Testis (tissue), 2 donors: ENCODE data around the gene CORIN.

ENCODE experiments used
- POLR2A ChIP-seq: fragments of 450-650 bp; IDR thresholded peaks from one replicate; pipeline ENCODE4 v1.6.1; 2017; ENCODE audit warnings: antibody characterized with exemption, mild to moderate bottlenecking, moderate library complexity
- TF ChIP-seq, protein P1 (sequence below), 3 experiments: fragments of 450-650 bp in 2 of 3; fragments of 200-600 bp in 1 of 3; sonication (generic) in 1 of 3; IDR thresholded peaks; one replicate each; pipeline ENCODE4 v1.5.1; 2016 to 2019; ENCODE audit warnings: antibody characterized with exemption in 3 of 3, mild to moderate bottlenecking in 2 of 3, moderate library complexity in 1 of 3

GRCh38 chr4:47744843-47745382 lies 93.0 kb downstream of the CORIN start:
- TF ChIP-seq, protein P1, sequence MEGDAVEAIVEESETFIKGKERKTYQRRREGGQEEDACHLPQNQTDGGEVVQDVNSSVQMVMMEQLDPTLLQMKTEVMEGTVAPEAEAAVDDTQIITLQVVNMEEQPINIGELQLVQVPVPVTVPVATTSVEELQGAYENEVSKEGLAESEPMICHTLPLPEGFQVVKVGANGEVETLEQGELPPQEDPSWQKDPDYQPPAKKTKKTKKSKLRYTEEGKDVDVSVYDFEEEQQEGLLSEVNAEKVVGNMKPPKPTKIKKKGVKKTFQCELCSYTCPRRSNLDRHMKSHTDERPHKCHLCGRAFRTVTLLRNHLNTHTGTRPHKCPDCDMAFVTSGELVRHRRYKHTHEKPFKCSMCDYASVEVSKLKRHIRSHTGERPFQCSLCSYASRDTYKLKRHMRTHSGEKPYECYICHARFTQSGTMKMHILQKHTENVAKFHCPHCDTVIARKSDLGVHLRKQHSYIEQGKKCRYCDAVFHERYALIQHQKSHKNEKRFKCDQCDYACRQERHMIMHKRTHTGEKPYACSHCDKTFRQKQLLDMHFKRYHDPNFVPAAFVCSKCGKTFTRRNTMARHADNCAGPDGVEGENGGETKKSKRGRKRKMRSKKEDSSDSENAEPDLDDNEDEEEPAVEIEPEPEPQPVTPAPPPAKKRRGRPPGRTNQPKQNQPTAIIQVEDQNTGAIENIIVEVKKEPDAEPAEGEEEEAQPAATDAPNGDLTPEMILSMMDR (IDR thresholded peaks at IDR 0.05) = no peak
- TF ChIP-seq POLR2A = no peak
